Left lung (tissue), 10 donors: Measurements from ENCODE around the gene IGFBP4. TPM values are rescaled to one million over a fixed set of nuclear protein-coding genes. Genes with fewer than 3 reads are reported as not detected.

Source experiments
- ATAC-seq: fragments of 200-7000 bp; cut with Tn5 transposase; one replicate; pipeline ENCODE4 v1.9.1; 2020; ENCODE audit warnings: moderate library complexity
- DNase-seq, 4 donors: peaks; one replicate each; pipeline ENCODE4 v3.0.0-alpha.2; 2013 to 2020
- H3K27ac ChIP-seq, 2 donors: fragments of 200-600 bp; sonication (generic) in 1 of 2; one replicate each; pipeline versions ENCODE4 v1.5.0 to v1.8.0; 2020 to 2021
- H3K27me3 ChIP-seq, 2 donors: fragments of 200-600 bp; sonication (generic) in 1 of 2; one replicate each; pipeline versions ENCODE4 v1.5.0 to v1.8.0; 2020 to 2021
- H3K36me3 ChIP-seq, 2 donors: fragments of 200-600 bp; sonication (generic) in 1 of 2; one replicate each; pipeline versions ENCODE4 v1.5.0 to v1.8.0; 2020 to 2021
- H3K4me1 ChIP-seq, 2 donors: fragments of 200-600 bp; one replicate each; pipeline ENCODE4 v1.8.0; 2021
- H3K4me3 ChIP-seq, 2 donors: fragments of 200-600 bp; sonication (generic) in 1 of 2; one replicate each; pipeline versions ENCODE4 v1.5.0 to v1.8.0; 2020 to 2021; ENCODE audit warnings: mild to moderate bottlenecking in 1 of 2
- H3K9me3 ChIP-seq, 2 donors: fragments of 200-600 bp; sonication (generic) in 1 of 2; one replicate each; pipeline versions ENCODE4 v1.5.0 to v1.8.0; 2020 to 2021
- CTCF ChIP-seq, 2 donors: fragments of 200-600 bp; sonication (generic) in 1 of 2; IDR thresholded peaks; one replicate each; pipeline versions ENCODE4 v1.5.0 to v1.8.0; 2021; ENCODE audit warnings: antibody characterized with exemption in 2 of 2
- intact Hi-C, 2 donors: fragments of 100-400 bp; cut with DNase I; formaldehyde crosslinking; loops; one replicate each; pipeline versions ENCODE4 v1.11.2 to v1.14.2; 2022
- polyA plus RNA-seq, 6 donors: library from polyadenylated mRNA; unstranded; fragments of 120-200 nt; gene quantifications; one replicate each; pipeline ENCODE4 v1.2.1, GENCODE V29; 2013; ENCODE audit not compliant: insufficient read length in 6 of 6
- total RNA-seq, 2 donors: library from RNA; stranded (reverse); fragmentation: NEBNext Ultra II Directional; extraction: Animal tissue kit (Norgen Biotek cat#: 25700); gene quantifications; one replicate each; pipeline ENCODE4 v1.2.1, GENCODE V29; 2021
- donor health status: DM: no; HTN: yes; CAD: no.
- donor health status: DM: no; HTN: no; CAD: no.

The IGFBP4 gene
- total and polyA plus RNA-seq, 8 donors: 207 to 407 (median 240) TPM

GRCh38 chr17:40466298-40466971 lies 23.2 kb downstream of the IGFBP4 start:
- H3K4me1 ChIP-seq: peaks cover 0 to 4% of the 10 kb centered on the region in 2 donors
- DNase-seq (no peak), ATAC-seq (no peak)
- no peaks in the 10 kb centered on the region for H3K9me3 ChIP-seq
- intact Hi-C loops: no loop called here
- no peak for TF ChIP-seq CTCF (IDR thresholded peaks at IDR 0.05)
- no peak overlapping the region for H3K27ac ChIP-seq
- H3K4me3 ChIP-seq: no peak overlapping the region
- no peaks in the 10 kb centered on the region for H3K27me3 ChIP-seq
- no peaks in the 10 kb centered on the region for H3K36me3 ChIP-seq

- Histone ChIP-seq H3K9me3 (no peaks in the 10 kb centered on the region), H3K27ac (no peak overlapping the region), H3K4me1 (no peaks in the 10 kb centered on the region), H3K36me3 (no peaks in the 10 kb centered on the region), H3K27me3 (no peaks in the 10 kb centered on the region), H3K4me3 (no peak overlapping the region)
- TF ChIP-seq CTCF (IDR thresholded peaks at IDR 0.05): no peak
- intact Hi-C loops: no loop called here
- no peak for ATAC-seq
- no peak for DNase-seq
Observed at GRCh38 chr17:40467281-40467867, 24.1 kb downstream of the IGFBP4 start.

- DNase-seq (no peak), ATAC-seq (no peak)
- no peak overlapping the region for H3K27ac ChIP-seq
- H3K27me3 ChIP-seq: no peaks in the 10 kb centered on the region
- H3K9me3 ChIP-seq: no peaks in the 10 kb centered on the region
- TF ChIP-seq CTCF (IDR thresholded peaks at IDR 0.05): no peak
- no peak overlapping the region for H3K4me3 ChIP-seq
- H3K4me1 ChIP-seq: no peaks in the 10 kb centered on the region
- no peaks in the 10 kb centered on the region for H3K36me3 ChIP-seq
- intact Hi-C loops: no loop called here
Observed at GRCh38 chr17:40468560-40468959, 25.3 kb downstream of the IGFBP4 start.

- Histone ChIP-seq H3K27me3 (no peaks in the 10 kb centered on the region), H3K9me3 (no peaks in the 10 kb centered on the region), H3K36me3 (no peaks in the 10 kb centered on the region), H3K4me1 (no peaks in the 10 kb centered on the region), H3K27ac (no peak overlapping the region), H3K4me3 (no peak overlapping the region)
- DNase-seq (no peak), ATAC-seq (no peak)
- no peak for TF ChIP-seq CTCF (IDR thresholded peaks at IDR 0.05)
- intact Hi-C loops: no loop called here
Observed at GRCh38 chr17:40469805-40470675, 26.8 kb downstream of the IGFBP4 start.
